Body of pancreas (tissue), 4 donors: ENCODE results near the gene TMEM184B.

Experiments used
- CTCF ChIP-seq, 7 experiments: fragments of 450-650 bp in 4 of 7; fragments of 200-600 bp in 3 of 7; sonication (generic) in 3 of 7; IDR thresholded peaks; one replicate each; pipeline ENCODE4 v1.5.1; 2016 to 2019; ENCODE audit warnings: antibody characterized with exemption in 7 of 7
- POLR2A ChIP-seq, 3 donors: fragments of 450-650 bp; IDR thresholded peaks; one replicate each; pipeline ENCODE4 v1.6.1; 2016; ENCODE audit warnings: antibody characterized with exemption in 3 of 3, mild to moderate bottlenecking in 2 of 3

- no peak for TF ChIP-seq POLR2A (IDR thresholded peaks at IDR 0.05)
- no peak for TF ChIP-seq CTCF (IDR thresholded peaks at IDR 0.05)
Observed at GRCh38 chr22:38232196-38232595, 40.6 kb downstream of the TMEM184B start.
